Adrenal gland (tissue), 12 donors: ENCODE data around the gene ACOT7. TPM values are rescaled to one million over a fixed set of nuclear protein-coding genes. Genes with fewer than 3 reads are reported as not detected.

Experiments
- DNase-seq, 7 donors: peaks; one replicate each; pipeline ENCODE4 v3.0.0-alpha.2; 2019 to 2020
- H3K27ac ChIP-seq, 5 donors: fragments of 200-600 bp; sonication (generic) in 4 of 5; 1 replicate in 3 of 5; 2 replicates in 2 of 5; pipeline versions ENCODE4 v1.5.1 to v1.8.0; 2016 to 2020; ENCODE audit warnings: mild to moderate bottlenecking in 1 of 5
- H3K27me3 ChIP-seq: fragments of 200-600 bp; 2 replicates; pipeline ENCODE4 v1.8.0; 2021
- H3K36me3 ChIP-seq, 2 donors: fragments of 200-600 bp; replicated peaks in 1 of 2; 1 replicate in 1 of 2; 2 replicates in 1 of 2; pipeline versions ENCODE4 v1.5.1 to v1.8.0; 2018 to 2022
- H3K4me1 ChIP-seq, 2 donors: fragments of 200-600 bp; replicated peaks in 1 of 2; 1 replicate in 1 of 2; 2 replicates in 1 of 2; pipeline versions ENCODE4 v1.5.1 to v1.8.0; 2018 to 2021
- H3K4me3 ChIP-seq, 4 donors: fragments of 200-600 bp; sonication (generic) in 3 of 4; one replicate each; pipeline ENCODE4 v1.5.1; 2016 to 2018
- H3K9me3 ChIP-seq, 3 donors: fragments of 200-600 bp; sonication (generic) in 1 of 3; replicated peaks in 1 of 3; 1 replicate in 2 of 3; 2 replicates in 1 of 3; pipeline versions ENCODE4 v1.5.1 to v1.8.0; 2016 to 2021
- POLR2A ChIP-seq, 2 donors: fragments of 450-650 bp; IDR thresholded peaks; one replicate each; pipeline ENCODE4 v1.6.1; 2017; ENCODE audit warnings: antibody characterized with exemption in 2 of 2, mild to moderate bottlenecking in 2 of 2, moderate library complexity in 1 of 2
- WGBS, 4 donors: extraction: QIAGEN DNeasy Blood & Tissue Kit in 2 of 4; methylation state at CpG; one replicate each; pipeline versions ENCODE4 v1.1.5 to v1.1.7; 2013 to 2017; 5-methylcytosine and 5-hydroxymethylcytosine counted together
- intact Hi-C, 2 donors: fragments of 100-400 bp; cut with DNase I; formaldehyde crosslinking; loops; one replicate each; pipeline versions ENCODE4 v1.14.1 to v1.15.0; 2022 to 2023
- polyA plus RNA-seq, 3 donors: library from polyadenylated mRNA; stranded (reverse); fragments of 200-250 nt in 2 of 3; fragments of 350-450 nt in 1 of 3; fragmentation: Illumina TruSeq in 1 of 3; extraction: RNeasy Lipid Tissue Mini Kit (QIAGEN cat#74804) in 1 of 3; gene quantifications; one replicate each; pipeline ENCODE4 v1.2.3, GENCODE V29; 2013 to 2014
- total RNA-seq, 9 donors: library from RNA; depleted of rRNA in 4 of 9; stranded (reverse); fragments of >200 nt in 4 of 9; fragments of 120-200 nt in 1 of 9; fragmentation: NEBNext Ultra II Directional in 1 of 9; extraction: Animal tissue kit (Norgen Biotek cat#: 25700) in 1 of 9; gene quantifications; one replicate each; pipeline versions ENCODE4 v1.1.0 to v1.2.4, GENCODE V29; 2013 to 2023
- TF ChIP-seq, protein P1 (sequence below), 6 experiments: fragments of 450-650 bp in 4 of 6; fragments of 200-600 bp in 2 of 6; sonication (generic) in 1 of 6; IDR thresholded peaks; 1 replicate in 5 of 6; 2 replicates in 1 of 6; pipeline versions ENCODE4 v1.5.1 to v1.8.0; 2016 to 2021; ENCODE audit warnings: antibody characterized with exemption in 6 of 6, mild to moderate bottlenecking in 2 of 6, moderate library complexity in 1 of 6
- donor health status: healthy with polysubstance abuse.
- donor health status: Bipolar disorder and iron deficiency.
- donor health status: DM: yes; HTN: yes; CAD: no.
- donor health status: DM: no; HTN: no; CAD: no.
- donor health status: DM: no; HTN: no; CAD: no.
- donor health status: DM: yes; HTN: yes; CAD: no.

Gene ACOT7
- total and polyA plus RNA-seq, 12 donors = 8.4 to 29.4 (median 14.5) TPM

DNA sequence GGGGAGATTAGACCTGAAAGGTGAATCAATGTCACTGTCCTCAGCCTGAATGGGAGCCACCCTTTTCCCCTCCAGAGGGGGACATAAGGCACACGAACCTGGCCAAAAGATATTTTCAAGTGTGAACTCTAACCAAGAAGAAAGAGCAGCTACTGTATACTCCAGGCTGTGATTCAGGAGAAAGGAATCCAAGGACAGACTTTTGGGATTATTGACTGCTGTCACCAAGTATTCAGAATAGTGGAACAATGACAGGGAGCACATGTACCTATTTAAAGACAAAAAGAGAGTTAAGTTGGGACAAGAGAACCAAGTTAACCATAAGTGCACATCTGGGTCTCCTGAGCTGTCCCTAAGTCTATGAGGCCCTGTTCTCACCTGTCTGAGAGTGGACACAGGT is 160.2 kb downstream of the ACOT7 start:
- WGBS, 4 donors = 31 to 46% (median 37%) methylated on average over 1 of the region's 1 CpG
- H3K4me1 ChIP-seq = peaks cover 6 to 23% of the 10 kb centered on the region in 2 donors
- H3K9me3 ChIP-seq = no peaks in the 10 kb centered on the region
- no peak for TF ChIP-seq POLR2A (IDR thresholded peaks at IDR 0.05)
- TF ChIP-seq, protein P1, sequence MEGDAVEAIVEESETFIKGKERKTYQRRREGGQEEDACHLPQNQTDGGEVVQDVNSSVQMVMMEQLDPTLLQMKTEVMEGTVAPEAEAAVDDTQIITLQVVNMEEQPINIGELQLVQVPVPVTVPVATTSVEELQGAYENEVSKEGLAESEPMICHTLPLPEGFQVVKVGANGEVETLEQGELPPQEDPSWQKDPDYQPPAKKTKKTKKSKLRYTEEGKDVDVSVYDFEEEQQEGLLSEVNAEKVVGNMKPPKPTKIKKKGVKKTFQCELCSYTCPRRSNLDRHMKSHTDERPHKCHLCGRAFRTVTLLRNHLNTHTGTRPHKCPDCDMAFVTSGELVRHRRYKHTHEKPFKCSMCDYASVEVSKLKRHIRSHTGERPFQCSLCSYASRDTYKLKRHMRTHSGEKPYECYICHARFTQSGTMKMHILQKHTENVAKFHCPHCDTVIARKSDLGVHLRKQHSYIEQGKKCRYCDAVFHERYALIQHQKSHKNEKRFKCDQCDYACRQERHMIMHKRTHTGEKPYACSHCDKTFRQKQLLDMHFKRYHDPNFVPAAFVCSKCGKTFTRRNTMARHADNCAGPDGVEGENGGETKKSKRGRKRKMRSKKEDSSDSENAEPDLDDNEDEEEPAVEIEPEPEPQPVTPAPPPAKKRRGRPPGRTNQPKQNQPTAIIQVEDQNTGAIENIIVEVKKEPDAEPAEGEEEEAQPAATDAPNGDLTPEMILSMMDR (IDR thresholded peaks at IDR 0.05) = no peak
- peaks cover 0 to 50% of the 10 kb centered on the region in 2 donors for H3K36me3 ChIP-seq
- H3K27me3 ChIP-seq = no peaks in the 10 kb centered on the region
- H3K27ac ChIP-seq = peak overlapping the region in 1 of 5 donors; percentile 90
- DNase-seq = no peak
- H3K4me3 ChIP-seq = no peak overlapping the region
- intact Hi-C loops = no loop called here

DNA sequence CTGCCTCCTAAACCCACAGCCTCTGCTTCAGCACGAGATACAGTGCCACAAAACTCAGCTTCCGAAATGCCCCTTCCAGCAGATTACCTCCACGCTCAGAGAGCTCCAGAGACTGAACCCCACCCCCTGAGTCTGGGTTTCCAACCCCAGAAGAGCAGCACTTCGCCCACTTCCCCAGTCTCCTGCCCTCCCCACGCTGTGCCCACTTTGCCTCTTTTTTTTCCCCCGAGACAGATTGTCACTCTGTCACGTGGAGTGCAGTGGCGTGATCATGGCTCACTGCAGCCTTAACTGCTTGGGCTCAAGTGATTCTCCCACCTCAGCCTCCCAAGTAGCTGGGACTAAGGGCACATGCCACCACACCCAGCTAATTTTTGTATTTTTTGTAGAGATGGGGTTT is 167.9 kb downstream of the ACOT7 start:
- DNase-seq = no peak
- Histone ChIP-seq H3K36me3 (peaks cover 0 to 67% of the 10 kb centered on the region in 2 donors), H3K4me1 (peaks cover 6 to 19% of the 10 kb centered on the region in 2 donors), H3K9me3 (no peaks in the 10 kb centered on the region), H3K27me3 (no peaks in the 10 kb centered on the region), H3K4me3 (no peak overlapping the region), H3K27ac (peak overlapping the region in 3 of 5 donors; percentile 20 to 77 (median 37))
- 90 to 97% (median 94%) methylated on average over 8 of the region's 8 CpGs for WGBS, 4 donors
- intact Hi-C loops = no loop called here
- TF ChIP-seq, protein P1 (IDR thresholded peaks at IDR 0.05) = no peak
- TF ChIP-seq POLR2A (IDR thresholded peaks at IDR 0.05) = no peak

- Histone ChIP-seq H3K27ac (peak overlapping the region in 3 of 5 donors; percentile 20 to 77 (median 37)), H3K27me3 (no peaks in the 10 kb centered on the region), H3K36me3 (peaks cover 0 to 57% of the 10 kb centered on the region in 2 donors), H3K9me3 (no peaks in the 10 kb centered on the region), H3K4me1 (peaks cover 6 to 19% of the 10 kb centered on the region in 2 donors), H3K4me3 (no peak overlapping the region)
- intact Hi-C loops = no loop called here
- peak in 4 of 7 donors; percentile 60 to 66 (median 64) for DNase-seq
- WGBS, 4 donors = 57 to 63% (median 60%) methylated on average over 15 of the region's 15 CpGs
- TF ChIP-seq POLR2A (IDR thresholded peaks at IDR 0.05) = no peak
- TF ChIP-seq, protein P1 (IDR thresholded peaks at IDR 0.05) = no peak
Observed at GRCh38 chr1:6224718-6225117, 168.8 kb downstream of the ACOT7 start.

GRCh38 chr1:6223617-6224016 is 169.9 kb downstream of the ACOT7 start:
- no peak for DNase-seq
- Histone ChIP-seq H3K27ac (peak overlapping the region in 1 of 5 donors; percentile 51), H3K36me3 (peaks cover 0 to 48% of the 10 kb centered on the region in 2 donors), H3K27me3 (no peaks in the 10 kb centered on the region), H3K4me1 (peaks cover 6 to 19% of the 10 kb centered on the region in 2 donors), H3K4me3 (no peak overlapping the region), H3K9me3 (no peaks in the 10 kb centered on the region)
- no peak for TF ChIP-seq POLR2A (IDR thresholded peaks at IDR 0.05)
- 95 to 97% (median 97%) methylated on average over 13 of the region's 13 CpGs for WGBS, 4 donors
- intact Hi-C loops = no loop called here

GRCh38 chr1:6222636-6223035 is 170.9 kb downstream of the ACOT7 start:
- peak in 4 of 7 donors; percentile 44 to 59 (median 56) for DNase-seq
- TF ChIP-seq, protein P1 (IDR thresholded peaks at IDR 0.05) = no peak
- no peak for TF ChIP-seq POLR2A (IDR thresholded peaks at IDR 0.05)
- Histone ChIP-seq H3K9me3 (no peaks in the 10 kb centered on the region), H3K27ac (peak overlapping the region in 1 of 5 donors; percentile 51), H3K36me3 (peaks cover 0 to 42% of the 10 kb centered on the region in 2 donors), H3K4me3 (no peak overlapping the region), H3K4me1 (peaks cover 6 to 19% of the 10 kb centered on the region in 2 donors), H3K27me3 (no peaks in the 10 kb centered on the region)
- intact Hi-C loops = no loop called here
- whole genome bisulfite sequencing, 4 donors = 54 to 71% (median 64%) methylated on average over 6 of the region's 6 CpGs
